Hepatocyte (in vitro differentiated cells): ENCODE results near the gene ABCD3. TPM values are rescaled to one million over a fixed set of nuclear protein-coding genes. Genes with fewer than 3 reads are reported as not detected.
A peak's percentile ranks its signal among the peaks of the same experiment; 100 is the strongest.

Experiments used
- DNase-seq: peaks from one replicate; pipeline ENCODE4 v3.0.0-alpha.2; 2016; ENCODE audit warnings: low spot score
- H2AFZ ChIP-seq: fragments of 200-600 bp; sonication (generic); 2 replicates; pipeline ENCODE4 v1.6.0; 2016; ENCODE audit warnings: antibody characterized with exemption, mild to moderate bottlenecking
- H3K27ac ChIP-seq: fragments of 200-600 bp; sonication (generic); 2 replicates; pipeline ENCODE4 v1.5.1; 2016; ENCODE audit warnings: mild to moderate bottlenecking
- H3K27me3 ChIP-seq: fragments of 200-600 bp; sonication (generic); 2 replicates; pipeline ENCODE4 v1.6.1; 2016
- H3K36me3 ChIP-seq: fragments of 200-600 bp; sonication (generic); replicated peaks from 2 replicates; pipeline ENCODE4 v1.5.1; 2016; ENCODE audit warnings: low read depth; ENCODE audit not compliant: insufficient read depth
- H3K4me1 ChIP-seq: fragments of 200-600 bp; sonication (generic); 2 replicates; pipeline ENCODE4 v1.5.1; 2016; ENCODE audit warnings: mild to moderate bottlenecking, moderate library complexity; ENCODE audit not compliant: insufficient read depth
- H3K4me2 ChIP-seq: fragments of 200-600 bp; sonication (generic); 2 replicates; pipeline ENCODE4 v1.6.0; 2016
- H3K4me3 ChIP-seq: fragments of 200-600 bp; sonication (generic); 2 replicates; pipeline ENCODE4 v1.5.1; 2016; ENCODE audit warnings: mild to moderate bottlenecking
- H3K79me2 ChIP-seq: fragments of 200-600 bp; sonication (generic); 2 replicates; pipeline ENCODE4 v1.6.0; 2017; ENCODE audit warnings: mild to moderate bottlenecking
- H3K9me2 ChIP-seq: fragments of 200-600 bp; sonication (generic); replicated peaks from 2 replicates; pipeline ENCODE4 v1.6.0; 2017; ENCODE audit warnings: mild to moderate bottlenecking; ENCODE audit not compliant: insufficient read depth
- H3K9me3 ChIP-seq: fragments of 200-600 bp; sonication (generic); 2 replicates; pipeline ENCODE4 v1.5.1; 2016; ENCODE audit warnings: low read depth, mild to moderate bottlenecking
- H4K20me1 ChIP-seq: fragments of 200-600 bp; sonication (generic); 2 replicates; pipeline ENCODE4 v1.6.0; 2016; ENCODE audit warnings: mild to moderate bottlenecking; ENCODE audit not compliant: insufficient read depth, poor library complexity, severe bottlenecking
- EZH2 ChIP-seq: fragments of 200-600 bp; sonication (generic); IDR thresholded peaks from 2 replicates; pipeline ENCODE4 v1.6.1; 2016; ENCODE audit warnings: antibody characterized with exemption, mild to moderate bottlenecking, borderline replicate concordance
- EZH2phosphoT487 ChIP-seq: fragments of 200-600 bp; sonication (generic); IDR thresholded peaks from one replicate; pipeline ENCODE4 v1.6.1; 2018; ENCODE audit warnings: antibody characterized with exemption, mild to moderate bottlenecking, low read depth, moderate library complexity; ENCODE audit not compliant: unreplicated experiment, severe bottlenecking
- WGBS: methylation state at CpG from one replicate; pipeline ENCODE4 v1.1.6; 2016; ENCODE audit warnings: low lambda C conversion rate; ENCODE audit errors: missing lambda C conversion rate; 5-methylcytosine and 5-hydroxymethylcytosine counted together
- polyA plus RNA-seq: library from polyadenylated mRNA; unstranded; fragments of >200 nt; fragmentation: Nextera tagmentation; extraction: Ambion mirVana; gene quantifications from 2 replicates; pipeline ENCODE4 v1.2.1, GENCODE V29; 2016
- total RNA-seq: library from RNA; depleted of rRNA; stranded (reverse); fragments of >200 nt; gene quantifications from 2 replicates; pipeline ENCODE4 v1.2.3, GENCODE V29; 2014
- TF ChIP-seq, protein P1 (sequence below): fragments of 200-600 bp; sonication (generic); IDR thresholded peaks from 2 replicates; pipeline ENCODE4 v1.5.1; 2016; ENCODE audit warnings: antibody characterized with exemption, mild to moderate bottlenecking; ENCODE audit not compliant: poor library complexity

ABCD3 gene
- total and polyA plus RNA-seq, 2 experiments from 2014 or later, result 50.7 to 96.4 TPM

DNA sequence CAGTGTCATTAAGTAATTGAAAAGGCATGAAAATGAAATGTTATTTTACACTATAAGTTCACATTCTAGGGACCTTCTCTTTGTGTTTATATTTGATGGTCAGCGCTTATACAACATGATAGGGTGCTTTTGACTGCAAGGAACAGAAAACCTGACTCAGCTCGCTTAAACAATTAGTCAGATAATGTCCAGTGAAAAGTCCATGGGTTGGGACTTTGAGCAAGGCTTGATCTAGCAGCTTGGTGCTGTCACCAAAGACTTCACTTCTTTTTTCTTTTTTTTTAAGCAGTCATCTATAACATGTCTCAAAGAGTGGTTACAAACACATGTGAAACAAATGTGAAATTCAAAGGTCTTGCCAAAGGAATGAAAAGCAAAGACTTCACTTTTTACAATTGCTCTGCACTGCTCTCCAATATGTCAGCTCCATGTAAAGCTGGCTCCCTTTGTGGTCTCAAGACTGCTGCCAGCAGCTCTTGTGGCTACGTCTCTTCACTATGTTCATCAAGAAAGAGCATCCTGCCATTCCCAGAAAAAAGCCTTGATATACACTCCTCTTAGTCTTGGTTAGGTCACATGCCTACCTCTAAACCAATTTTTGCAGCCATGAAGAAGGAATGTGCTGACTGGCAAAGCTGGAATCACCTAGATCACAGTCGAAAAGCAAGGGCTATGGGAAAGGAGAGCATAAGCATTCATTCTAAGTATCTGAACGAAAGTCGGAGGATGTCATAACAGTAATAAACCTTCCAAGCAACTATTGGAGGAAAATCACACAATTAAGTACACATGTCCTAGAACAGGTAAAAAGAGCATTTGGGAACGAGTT, 108.2 kb downstream of the ABCD3 start:
- Histone ChIP-seq H3K4me1 (no peaks in the 10 kb centered on the region), H3K36me3 (no peaks in the 10 kb centered on the region), H2AFZ (no peak overlapping the region), H3K4me3 (no peak overlapping the region), H4K20me1 (no peaks in the 10 kb centered on the region), H3K27me3 (no peaks in the 10 kb centered on the region), H3K27ac (peak overlapping the region; percentile 52), H3K9me3 (no peaks in the 10 kb centered on the region), H3K79me2 (no peaks in the 10 kb centered on the region), H3K9me2 (no peaks in the 10 kb centered on the region), H3K4me2 (no peak overlapping the region)
- TF ChIP-seq, protein P1, sequence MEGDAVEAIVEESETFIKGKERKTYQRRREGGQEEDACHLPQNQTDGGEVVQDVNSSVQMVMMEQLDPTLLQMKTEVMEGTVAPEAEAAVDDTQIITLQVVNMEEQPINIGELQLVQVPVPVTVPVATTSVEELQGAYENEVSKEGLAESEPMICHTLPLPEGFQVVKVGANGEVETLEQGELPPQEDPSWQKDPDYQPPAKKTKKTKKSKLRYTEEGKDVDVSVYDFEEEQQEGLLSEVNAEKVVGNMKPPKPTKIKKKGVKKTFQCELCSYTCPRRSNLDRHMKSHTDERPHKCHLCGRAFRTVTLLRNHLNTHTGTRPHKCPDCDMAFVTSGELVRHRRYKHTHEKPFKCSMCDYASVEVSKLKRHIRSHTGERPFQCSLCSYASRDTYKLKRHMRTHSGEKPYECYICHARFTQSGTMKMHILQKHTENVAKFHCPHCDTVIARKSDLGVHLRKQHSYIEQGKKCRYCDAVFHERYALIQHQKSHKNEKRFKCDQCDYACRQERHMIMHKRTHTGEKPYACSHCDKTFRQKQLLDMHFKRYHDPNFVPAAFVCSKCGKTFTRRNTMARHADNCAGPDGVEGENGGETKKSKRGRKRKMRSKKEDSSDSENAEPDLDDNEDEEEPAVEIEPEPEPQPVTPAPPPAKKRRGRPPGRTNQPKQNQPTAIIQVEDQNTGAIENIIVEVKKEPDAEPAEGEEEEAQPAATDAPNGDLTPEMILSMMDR, result no peak
- TF ChIP-seq EZH2phosphoT487 (no peak), EZH2 (no peak)
- 87% methylated on average over 7 of the region's 7 CpGs for WGBS
- no peak for DNase-seq

DNA sequence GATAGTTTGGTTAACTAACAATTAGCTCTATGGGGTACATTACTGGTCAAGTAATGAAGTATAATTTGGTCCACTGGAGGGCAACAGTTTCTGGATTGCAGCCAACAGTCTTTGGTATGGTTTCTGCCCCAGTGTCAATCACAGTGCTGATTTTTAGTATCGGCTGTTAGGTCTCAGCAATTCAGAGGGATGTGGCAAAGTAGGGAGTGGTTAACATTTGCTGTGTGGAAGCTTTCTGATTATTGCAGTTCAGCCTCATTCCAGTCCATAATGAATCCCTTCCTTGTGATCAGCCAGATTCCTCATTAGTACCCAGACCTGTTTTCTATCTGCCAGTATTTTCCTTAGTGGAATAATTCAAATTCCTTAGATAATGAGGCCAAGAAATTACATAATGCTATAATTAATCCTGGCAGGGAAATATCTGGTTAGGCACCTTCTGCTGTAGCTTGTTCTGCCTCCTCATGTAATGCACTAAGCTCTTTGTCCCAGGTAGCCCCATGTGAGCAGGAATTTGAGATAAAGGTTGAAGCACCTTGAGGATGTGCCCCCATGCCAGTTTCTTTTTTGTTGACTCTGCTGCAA, 109.3 kb downstream of the ABCD3 start:
- peak; percentile 71 for DNase-seq
- no peaks in the 10 kb centered on the region for H3K4me1 ChIP-seq
- no peak overlapping the region for H3K4me3 ChIP-seq
- no peaks in the 10 kb centered on the region for H3K36me3 ChIP-seq
- H3K79me2 ChIP-seq, result no peaks in the 10 kb centered on the region
- H3K4me2 ChIP-seq, result no peak overlapping the region
- no peaks in the 10 kb centered on the region for H3K9me2 ChIP-seq
- 22% methylated on average over 1 of the region's 1 CpG for WGBS
- no peak for TF ChIP-seq EZH2phosphoT487
- TF ChIP-seq, protein P1, result peak; percentile 26
- no peak for TF ChIP-seq EZH2
- H3K9me3 ChIP-seq, result no peaks in the 10 kb centered on the region
- no peaks in the 10 kb centered on the region for H3K27me3 ChIP-seq
- no peak overlapping the region for H2AFZ ChIP-seq
- H4K20me1 ChIP-seq, result peaks cover 4% of the 10 kb centered on the region
- H3K27ac ChIP-seq, result peak overlapping the region; percentile 52

DNA sequence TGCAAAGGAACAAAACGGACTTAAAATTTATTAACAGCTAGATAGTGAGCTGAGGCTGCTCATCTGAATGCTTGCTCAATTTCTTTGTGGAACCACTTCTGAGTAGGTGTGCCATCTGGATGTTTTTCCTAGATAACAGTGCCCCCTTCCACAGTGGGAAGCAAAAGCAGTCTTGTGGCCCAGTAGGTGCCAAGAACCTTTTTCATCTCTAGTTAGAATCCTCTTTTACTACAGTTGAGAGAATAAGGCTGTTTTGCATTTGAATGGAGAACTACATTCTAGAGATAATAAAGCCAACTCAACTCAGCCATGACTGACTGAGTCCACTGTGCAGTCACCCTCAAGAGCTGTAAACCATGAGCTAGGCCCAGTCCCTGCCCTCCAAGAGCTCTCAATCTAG, 110.1 kb downstream of the ABCD3 start:
- H3K4me2 ChIP-seq, result no peak overlapping the region
- H3K36me3 ChIP-seq, result no peaks in the 10 kb centered on the region
- no peaks in the 10 kb centered on the region for H3K9me2 ChIP-seq
- H3K79me2 ChIP-seq, result peaks cover 3% of the 10 kb centered on the region
- DNase-seq, result no peak
- H3K4me3 ChIP-seq, result no peak overlapping the region
- no peaks in the 10 kb centered on the region for H3K9me3 ChIP-seq
- no peaks in the 10 kb centered on the region for H3K27me3 ChIP-seq
- H3K27ac ChIP-seq, result peak overlapping the region; percentile 52
- peaks cover 4% of the 10 kb centered on the region for H4K20me1 ChIP-seq
- no peaks in the 10 kb centered on the region for H3K4me1 ChIP-seq
- no peak for TF ChIP-seq EZH2
- TF ChIP-seq, protein P1, result peak; percentile 10
- H2AFZ ChIP-seq, result no peak overlapping the region
- 56% methylated on average over 1 of the region's 1 CpG for WGBS
